Activated CD4-positive, alpha-beta T cell treated with anti-CD3 and anti-CD28 coated beads, Interleukin-2, amount 50 U/mL, for 24 hours (primary cell): ENCODE results near the gene PERP.
"Not testable (repeated sequence)": the region's sequence is repeated elsewhere in the genome, so short reads cannot be mapped to it uniquely, and the experiment has no call there.

Experiments used
- DNase-seq, 2 donors: peaks; one replicate each; pipeline ENCODE4 v3.0.0-alpha.2; 2020; ENCODE audit warnings: low read depth in 1 of 2, low spot score in 1 of 2

The PERP gene

DNA sequence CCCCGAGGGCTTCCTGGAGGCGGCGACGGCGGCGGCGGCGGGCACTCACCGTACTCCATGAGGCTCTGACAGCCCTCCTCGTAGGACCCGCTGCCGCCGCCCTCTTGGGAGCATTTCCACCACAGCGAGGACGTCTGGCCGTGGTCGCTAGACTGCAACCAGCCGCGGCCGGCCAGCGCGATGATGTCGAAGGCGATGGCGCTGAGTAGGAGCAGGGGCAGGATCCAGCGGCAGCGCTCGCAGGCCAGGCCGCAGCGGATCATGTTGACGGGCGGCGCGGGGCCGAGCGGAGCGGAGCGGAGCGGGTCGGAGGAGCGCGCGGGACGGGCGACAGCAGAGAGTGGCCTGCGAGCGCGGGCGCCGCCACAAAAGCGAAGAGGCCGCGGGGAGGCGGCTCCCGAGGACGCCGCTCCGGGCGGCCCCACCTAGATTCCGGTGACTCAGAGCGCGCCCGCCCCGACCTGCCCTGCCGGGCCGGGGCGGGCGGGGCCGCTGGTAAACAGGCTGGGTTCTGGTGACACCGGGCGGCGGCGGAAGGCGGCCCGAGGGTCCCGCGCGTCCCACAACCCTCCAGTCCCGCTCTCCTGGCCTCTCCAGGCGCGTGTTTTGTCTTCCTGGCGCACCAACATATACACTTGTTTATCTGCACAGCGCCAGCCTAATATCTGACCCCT, at the start of gene PERP:
Gene PERP, minus strand, starts transcription at position 342 of the 674 bp plus-strand sequence. Its CDS starts 79 bp downstream, at position 263.
- peak; percentile 35 to 42 for DNase-seq

GRCh38 chr6:138155443-138155842, 48.2 kb upstream of the PERP start:
- no peak for DNase-seq

DNA sequence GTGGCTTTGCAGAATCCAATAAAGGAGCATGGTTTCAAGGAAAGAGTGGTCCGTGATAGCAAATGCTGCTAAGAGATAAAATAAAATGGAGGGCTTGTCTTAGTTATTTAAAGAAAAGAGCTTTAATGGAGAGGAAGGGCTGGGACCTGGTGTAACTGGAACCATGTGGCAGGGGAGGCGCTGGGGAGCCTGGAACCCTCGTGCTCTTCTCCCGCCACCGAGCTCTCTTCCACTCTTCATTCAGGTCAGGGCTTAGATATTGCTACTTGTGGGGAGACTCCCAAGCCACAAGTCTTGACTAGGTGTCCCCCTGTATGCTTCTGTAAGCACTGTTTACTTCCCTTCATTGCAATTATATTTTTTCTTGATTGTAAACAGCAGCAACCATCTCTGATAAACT, 39.3 kb upstream of the PERP start:
- no peak for DNase-seq

DNA sequence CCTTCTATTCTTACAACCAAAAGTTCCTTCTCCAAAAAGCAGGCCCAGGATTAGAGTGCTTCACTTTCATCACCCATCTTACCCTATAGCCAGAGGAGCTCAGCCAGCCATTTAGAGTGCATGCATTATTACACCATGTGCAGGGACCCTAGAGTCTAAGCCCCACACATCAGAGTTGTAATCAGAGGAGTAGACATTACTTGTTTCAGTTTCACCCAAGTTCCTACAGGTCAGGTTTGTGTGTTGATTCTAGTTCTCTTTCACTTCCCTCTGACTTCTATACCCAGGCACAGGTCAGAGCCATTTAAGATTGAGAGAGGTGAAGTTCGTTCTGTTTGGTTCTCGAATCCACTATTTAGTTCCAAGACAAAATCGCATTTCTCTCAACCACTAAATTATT, 38.2 kb upstream of the PERP start:
- no peak for DNase-seq

- no peak for DNase-seq
These were observed 35.6 kb upstream of the PERP start for GRCh38 chr6:138142806-138143205.

- DNase-seq = no peak
These were observed 22.0 kb upstream of the PERP start for GRCh38 chr6:138129190-138129589.

GRCh38 chr6:138128096-138128495, 20.9 kb upstream of the PERP start:
- DNase-seq = no peak

DNA sequence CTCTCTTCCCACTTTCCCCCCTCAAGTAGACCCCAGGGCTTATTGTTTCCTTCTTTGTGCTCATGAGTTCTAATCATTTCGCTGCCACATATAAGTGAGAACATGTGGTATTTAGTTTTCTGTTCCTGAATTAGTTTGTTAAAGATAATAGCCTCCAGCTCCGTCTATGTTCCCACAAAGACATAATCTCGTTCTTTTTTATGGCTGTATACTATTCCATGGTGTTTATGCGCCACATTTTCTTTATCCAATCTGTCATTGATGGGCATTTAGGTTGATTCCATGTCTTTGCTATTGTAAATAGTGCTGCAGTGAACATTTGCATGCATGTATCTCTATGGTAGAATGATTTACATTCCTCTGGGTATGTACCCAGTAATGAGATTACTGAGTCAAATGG, 16.9 kb upstream of the PERP start:
- DNase-seq = no peak

DNA sequence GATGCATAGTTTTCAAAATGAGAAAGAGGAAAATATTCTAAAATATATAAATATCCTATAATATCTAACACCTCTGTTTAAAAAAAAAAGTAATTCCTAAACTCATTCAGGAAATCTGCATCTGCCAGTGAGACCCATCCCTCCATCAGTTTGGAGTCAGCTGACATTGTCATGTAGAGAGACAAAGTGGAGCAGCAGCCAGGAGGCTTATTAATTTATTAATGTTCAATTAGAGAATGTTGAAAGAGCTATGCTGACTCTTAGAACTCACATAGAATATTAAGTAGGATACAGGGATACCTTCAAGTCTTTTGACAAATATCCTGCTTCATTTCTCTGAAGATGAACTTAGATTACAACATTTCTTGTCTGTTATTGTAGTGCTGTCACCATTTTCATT, 12.8 kb upstream of the PERP start:
- no peak for DNase-seq

- not testable (repeated sequence) for DNase-seq
These were observed 12.0 kb upstream of the PERP start for GRCh38 chr6:138119229-138119628.

- no peak for DNase-seq
These were observed 10.2 kb upstream of the PERP start for GRCh38 chr6:138117376-138117914.

GRCh38 chr6:138116661-138116999, 9.4 kb upstream of the PERP start:
- DNase-seq = no peak

GRCh38 chr6:138115877-138116660, 8.8 kb upstream of the PERP start:
- peak in 1 of 2 donors; percentile 42 for DNase-seq

DNA sequence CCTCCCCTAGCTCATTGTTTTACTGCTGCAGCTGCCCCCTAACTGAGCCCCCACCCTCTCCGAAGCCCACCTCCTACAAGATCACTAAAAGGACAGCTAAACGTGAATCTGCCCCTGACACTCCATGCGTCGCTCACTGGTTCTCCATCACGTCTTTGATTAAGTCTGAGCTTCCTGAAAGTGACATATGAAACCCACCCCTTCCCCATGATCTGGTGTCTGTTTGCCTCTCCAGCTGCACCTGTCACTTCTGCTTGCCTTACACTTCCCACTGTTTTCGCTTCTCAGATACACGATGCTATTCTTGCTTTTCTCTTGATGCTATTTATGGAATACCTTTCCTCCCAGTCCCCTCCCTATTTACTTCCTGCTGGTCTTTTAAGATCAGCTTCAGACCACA, 8.0 kb upstream of the PERP start:
- no peak for DNase-seq

DNA sequence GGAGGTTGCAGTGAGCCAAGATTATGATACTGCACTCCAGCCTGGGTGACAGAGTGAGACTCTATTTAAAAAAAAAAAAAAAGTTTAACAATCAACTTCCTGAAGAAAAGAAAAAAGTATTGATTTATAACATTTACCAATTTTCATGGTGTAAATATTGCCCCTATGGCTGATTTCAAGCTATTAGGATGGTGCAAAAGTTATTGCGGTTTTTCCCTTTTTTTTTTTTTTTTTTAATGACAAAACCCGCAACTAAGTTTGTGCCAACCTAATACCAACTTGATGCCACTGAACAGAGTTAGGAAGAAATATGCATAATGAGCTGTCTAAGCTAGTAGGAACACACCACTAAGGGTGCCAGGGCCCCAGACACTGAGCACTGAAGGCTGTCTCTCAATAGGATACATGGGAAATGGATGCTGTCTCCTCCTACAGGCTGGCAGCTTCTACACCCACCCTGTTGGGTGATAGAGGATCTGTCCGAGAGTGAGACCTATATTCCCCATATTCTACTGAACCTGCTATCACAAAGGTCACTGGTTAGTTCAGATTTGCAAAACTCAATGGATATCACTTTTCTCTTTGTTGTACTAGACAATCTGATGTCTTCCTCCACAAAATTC, 6.5 kb upstream of the PERP start:
- no peak for DNase-seq

DNA sequence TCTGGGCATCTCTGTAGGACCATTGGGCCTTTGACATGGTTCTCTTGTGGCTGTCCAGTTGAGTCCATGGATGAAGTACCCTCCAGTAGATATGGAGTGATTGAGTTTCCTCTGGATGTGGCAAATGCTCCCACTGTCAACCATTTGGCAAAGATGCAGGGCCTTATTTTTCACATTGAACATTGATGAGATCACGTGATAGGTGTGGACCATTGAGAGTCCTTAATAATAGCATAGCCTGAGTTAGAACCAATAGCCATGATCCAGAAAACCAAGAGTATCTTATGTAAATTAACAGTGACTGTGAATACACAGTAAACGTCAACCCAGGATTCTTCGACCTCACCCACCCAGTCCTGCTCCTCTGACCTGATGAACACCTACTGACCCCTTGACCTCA, 3.0 kb upstream of the PERP start:
- no peak for DNase-seq

GRCh38 chr6:138109042-138109997, 2.1 kb upstream of the PERP start:
- peak; percentile 67 to 73 for DNase-seq

- DNase-seq = no peak
These were observed 753 bp upstream of the PERP start for GRCh38 chr6:138107752-138108592.

GRCh38 chr6:138106665-138107077, 548 bp downstream of the PERP start:
- no peak for DNase-seq
